ENCODE measurements around the gene DHX16.

DNA sequence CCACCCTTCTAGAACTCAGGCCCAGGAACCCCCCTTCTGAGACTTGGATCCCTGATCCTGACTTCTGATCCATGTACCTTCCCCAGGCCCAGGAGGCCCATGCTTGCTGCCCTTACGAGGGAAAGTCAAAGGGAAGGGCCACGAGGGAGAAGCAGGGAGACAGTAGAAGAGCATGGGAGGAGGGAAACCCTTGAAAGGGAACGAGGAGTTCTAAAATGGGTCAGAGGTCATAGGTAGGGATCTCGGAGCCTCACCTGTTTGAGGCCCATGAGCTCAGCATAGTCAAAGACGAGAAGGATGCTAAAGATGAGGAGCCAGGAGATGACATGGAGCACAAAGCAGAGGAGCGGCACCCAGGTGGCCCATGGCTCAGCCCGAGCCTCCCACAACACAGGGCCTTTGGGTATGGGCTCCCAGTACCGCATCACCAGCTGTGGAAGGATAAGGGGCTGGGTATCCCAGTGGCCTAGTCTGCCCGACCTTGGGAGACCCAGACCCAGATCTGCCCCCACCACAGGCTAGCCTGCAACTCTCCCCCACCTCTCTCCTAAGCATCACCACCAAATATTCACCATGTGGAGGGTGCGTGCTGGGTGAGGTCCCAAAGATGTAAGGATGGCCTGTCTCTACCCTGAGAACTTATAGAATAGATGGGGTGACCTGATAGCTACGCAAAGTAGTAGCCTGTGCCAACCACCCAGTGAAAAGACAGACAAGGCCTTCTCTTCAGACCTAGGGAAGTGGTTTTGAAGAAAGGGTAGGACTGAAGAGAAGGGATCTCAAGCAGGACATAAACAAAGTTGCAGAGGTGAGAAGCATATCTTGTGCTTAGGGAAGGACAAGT lies 16.4 kb upstream of the DHX16 start:
- no peak for TF ChIP-seq EZH2phosphoT487 (IDR thresholded peaks at IDR 0.05; ENCODE audit: insufficient read depth, low read depth)
- TF ChIP-seq EZH2 (IDR thresholded peaks at IDR 0.05; ENCODE audit: insufficient read depth, poor library complexity, severe bottlenecking): no peak
